K562 treated with DMSO at 1 percent for 4 hours (cell line): ENCODE measurements around the gene FBXL3. TPM values are rescaled to one million over a fixed set of nuclear protein-coding genes. Genes with fewer than 3 reads are reported as not detected.

ENCODE experiments used
- total RNA-seq: library from RNA; unstranded; fragments of 300-600 nt; gene quantifications from 2 replicates; pipeline ENCODE4 v1.2.3, GENCODE V29; 2022; ENCODE audit not compliant: insufficient read depth

FBXL3 gene, protein sequence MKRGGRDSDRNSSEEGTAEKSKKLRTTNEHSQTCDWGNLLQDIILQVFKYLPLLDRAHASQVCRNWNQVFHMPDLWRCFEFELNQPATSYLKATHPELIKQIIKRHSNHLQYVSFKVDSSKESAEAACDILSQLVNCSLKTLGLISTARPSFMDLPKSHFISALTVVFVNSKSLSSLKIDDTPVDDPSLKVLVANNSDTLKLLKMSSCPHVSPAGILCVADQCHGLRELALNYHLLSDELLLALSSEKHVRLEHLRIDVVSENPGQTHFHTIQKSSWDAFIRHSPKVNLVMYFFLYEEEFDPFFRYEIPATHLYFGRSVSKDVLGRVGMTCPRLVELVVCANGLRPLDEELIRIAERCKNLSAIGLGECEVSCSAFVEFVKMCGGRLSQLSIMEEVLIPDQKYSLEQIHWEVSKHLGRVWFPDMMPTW
- total RNA-seq, result 11.4 and 16.3 TPM in 2 replicates

DNA sequence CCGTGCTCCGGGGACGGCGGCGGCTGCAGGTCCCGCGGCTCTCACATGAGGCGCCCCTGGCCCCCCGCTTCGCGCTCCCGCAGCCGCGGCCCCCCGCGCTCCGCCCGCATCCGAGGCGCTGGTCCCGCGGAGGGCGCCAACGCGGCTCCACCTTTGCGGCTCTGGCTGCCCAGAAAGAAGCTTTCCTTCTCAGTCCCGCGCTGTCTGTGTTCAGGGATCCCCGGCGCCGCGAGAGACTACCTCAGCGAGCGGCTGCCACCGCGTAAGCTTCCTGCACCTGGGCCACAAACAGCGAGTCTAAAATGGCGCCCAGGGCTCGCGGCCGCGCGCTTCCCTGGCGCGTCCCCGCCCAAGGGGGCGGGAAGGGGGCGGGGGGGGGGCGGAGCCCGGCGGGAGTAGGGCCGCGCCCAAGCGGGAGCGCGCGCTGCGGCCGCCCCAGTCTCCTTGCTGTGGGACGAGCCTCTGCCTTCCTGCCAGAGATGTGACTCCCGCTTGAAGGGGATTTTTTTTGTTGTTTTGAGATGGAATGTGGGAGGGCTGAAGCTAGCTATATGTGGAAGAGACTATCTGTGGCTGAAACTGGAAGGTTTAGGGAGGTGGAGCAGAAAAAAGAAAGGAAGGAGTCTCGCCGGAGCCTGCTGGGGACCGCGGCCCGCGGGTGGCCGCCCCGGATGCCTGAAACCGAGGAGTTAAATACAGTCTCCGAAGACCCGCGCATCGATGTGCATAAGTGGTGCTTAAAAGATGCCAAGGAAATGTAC is at the start of gene FBXL3:
Gene FBXL3 (minus strand): TSS at position 299 of the 761 bp plus-strand sequence. CDS start 5,299 bp downstream, outside the sequence.

DNA sequence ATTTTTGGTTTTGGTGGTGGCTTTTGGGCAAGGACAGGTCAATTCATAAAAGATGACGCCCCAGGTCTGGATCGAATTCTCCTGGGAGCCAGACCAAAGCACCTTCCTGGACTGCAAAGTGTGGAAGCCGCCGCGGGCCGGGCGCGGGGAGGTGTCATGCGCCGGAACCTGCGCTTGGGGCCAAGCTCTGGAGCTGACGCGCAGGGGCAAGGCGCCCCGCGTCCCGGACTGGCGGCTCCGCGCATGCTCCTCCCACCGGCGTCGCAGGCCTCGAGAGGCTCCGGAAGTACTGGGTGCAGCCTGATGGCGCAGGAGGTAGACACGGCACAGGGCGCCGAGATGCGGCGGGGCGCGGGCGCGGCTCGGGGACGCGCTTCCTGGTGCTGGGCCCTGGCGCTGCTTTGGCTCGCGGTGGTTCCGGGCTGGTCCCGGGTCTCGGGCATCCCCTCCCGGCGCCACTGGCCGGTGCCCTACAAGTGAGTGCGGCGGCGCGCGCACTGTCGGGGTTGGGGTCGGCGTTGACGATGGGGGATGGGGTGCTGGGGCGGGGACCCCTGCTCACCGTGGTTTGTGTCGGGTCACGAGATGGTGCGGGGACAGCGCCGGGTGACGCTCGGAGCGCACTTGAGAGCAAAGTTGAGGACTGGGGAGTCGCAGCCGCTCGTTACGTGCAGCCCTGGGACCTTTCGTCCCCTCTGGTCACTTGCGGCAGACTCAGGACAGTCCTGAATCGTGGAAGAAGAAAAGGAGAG is 35.0 kb downstream of the FBXL3 start, which contains the start of gene CLN5:
Gene CLN5 (plus strand): TSS at position 286 of the 752 bp plus-strand sequence. CDS start 18 bp downstream, at position 304.

Other genes with a start within 250 kb of the FBXL3 start
- not detected in 2 replicates for gene KCTD12, start 140.8 kb downstream of the FBXL3 start, total RNA-seq
- gene ACOD1, start 78.6 kb downstream of the FBXL3 start, total RNA-seq, result not detected in 2 replicates
- 3.8 and 5.8 TPM in 2 replicates for gene CLN5, start 35.1 kb downstream of the FBXL3 start, total RNA-seq